HEK293 (cell line): ENCODE measurements around the gene TBC1D17.

Source experiments
- ELK4 ChIP-seq: IDR thresholded peaks from 2 replicates; pipeline ENCODE4 v1.6.1; 2011; ENCODE audit warnings: mild to moderate bottlenecking, low read depth, low read length, borderline replicate concordance
- HOXC10 ChIP-seq: sonication (generic); formaldehyde crosslinking; IDR thresholded peaks from 2 replicates; pipeline ENCODE4 v1.8.1; 2023; ENCODE audit warnings: mild to moderate bottlenecking, missing genetic modification reagents
- INSM2 ChIP-seq: fragments of 450-650 bp; formaldehyde crosslinking; IDR thresholded peaks from 2 replicates; pipeline ENCODE4 v1.5.1; 2016; ENCODE audit warnings: missing biosample characterization, missing genetic modification characterization
- PATZ1 ChIP-seq: fragments of 450-650 bp; formaldehyde crosslinking; IDR thresholded peaks from 2 replicates; pipeline ENCODE4 v1.5.1; 2016; ENCODE audit warnings: missing biosample characterization, missing genetic modification characterization
- PBX3 ChIP-seq: sonication (generic); formaldehyde crosslinking; IDR thresholded peaks from 2 replicates; pipeline ENCODE4 v1.8.1; 2022; ENCODE audit warnings: mild to moderate bottlenecking, moderate library complexity, missing genetic modification reagents
- PRDM10 ChIP-seq: fragments of 450-650 bp; formaldehyde crosslinking; IDR thresholded peaks from 2 replicates; pipeline ENCODE4 v1.5.1; 2016; ENCODE audit warnings: missing biosample characterization, missing genetic modification characterization
- REPIN1 ChIP-seq: fragments of 450-650 bp; formaldehyde crosslinking; IDR thresholded peaks from 2 replicates; pipeline ENCODE4 v1.5.1; 2017; ENCODE audit warnings: missing biosample characterization, missing genetic modification characterization, low read depth
- TSHZ1 ChIP-seq: fragments of 450-650 bp; formaldehyde crosslinking; IDR thresholded peaks from 2 replicates; pipeline ENCODE4 v1.5.1; 2016; ENCODE audit warnings: missing biosample characterization, missing genetic modification characterization, borderline replicate concordance
- ZBTB26 ChIP-seq: fragments of 450-650 bp; formaldehyde crosslinking; optimal IDR thresholded peaks from 2 replicates; pipeline ENCODE3; 2016; ENCODE audit warnings: missing biosample characterization, mild to moderate bottlenecking, missing genetic modification characterization
- ZNF211 ChIP-seq: fragments of 450-650 bp; formaldehyde crosslinking; IDR thresholded peaks from 2 replicates; pipeline ENCODE4 v1.5.1; 2016; ENCODE audit warnings: low read depth, missing biosample characterization, missing genetic modification characterization
- ZNF266 ChIP-seq: fragments of 450-650 bp; formaldehyde crosslinking; IDR thresholded peaks from 2 replicates; pipeline ENCODE4 v1.5.1; 2016; ENCODE audit warnings: missing biosample characterization, missing genetic modification characterization, low read depth
- ZNF398 ChIP-seq: fragments of 450-650 bp; formaldehyde crosslinking; IDR thresholded peaks from 2 replicates; pipeline ENCODE4 v1.5.1; 2017; ENCODE audit warnings: missing biosample characterization, missing genetic modification characterization
- ZNF585B ChIP-seq: fragments of 450-650 bp; formaldehyde crosslinking; IDR thresholded peaks from 2 replicates; pipeline ENCODE4 v1.5.1; 2016; ENCODE audit warnings: missing biosample characterization, missing genetic modification characterization
- ZNF596 ChIP-seq: fragments of 450-650 bp; IDR thresholded peaks from 2 replicates; pipeline ENCODE4 v1.5.0; 2018; ENCODE audit warnings: missing biosample characterization, mild to moderate bottlenecking, missing genetic modification characterization, moderate library complexity
- ZNF654 ChIP-seq: fragments of 450-650 bp; formaldehyde crosslinking; IDR thresholded peaks from 2 replicates; pipeline ENCODE4 v1.5.1; 2016; ENCODE audit warnings: low read depth, missing biosample characterization, missing genetic modification characterization
- ZNF670 ChIP-seq: fragments of 450-650 bp; formaldehyde crosslinking; IDR thresholded peaks from 2 replicates; pipeline ENCODE4 v1.5.1; 2016; ENCODE audit warnings: missing biosample characterization, missing genetic modification characterization, low read depth
- ZNF785 ChIP-seq: fragments of 450-650 bp; formaldehyde crosslinking; IDR thresholded peaks from 2 replicates; pipeline ENCODE4 v1.5.1; 2016; ENCODE audit warnings: missing biosample characterization, missing genetic modification characterization
- ZNF791 ChIP-seq: fragments of 450-650 bp; formaldehyde crosslinking; IDR thresholded peaks from 2 replicates; pipeline ENCODE4 v1.5.1; 2016; ENCODE audit warnings: missing biosample characterization, missing genetic modification characterization
- ZNF830 ChIP-seq: fragments of 450-650 bp; IDR thresholded peaks from 2 replicates; pipeline ENCODE4 v1.5.0; 2018; ENCODE audit warnings: missing biosample characterization, missing genetic modification characterization, low read depth, mild to moderate bottlenecking, moderate library complexity
- ZNF837 ChIP-seq: fragments of 450-650 bp; formaldehyde crosslinking; IDR thresholded peaks from 2 replicates; pipeline ENCODE4 v1.5.1; 2016; ENCODE audit warnings: missing biosample characterization, missing genetic modification characterization
- ZXDB ChIP-seq: fragments of 450-650 bp; formaldehyde crosslinking; IDR thresholded peaks from 2 replicates; pipeline ENCODE4 v1.5.1; 2016; ENCODE audit warnings: missing biosample characterization, missing genetic modification characterization

TBC1D17 gene

GRCh38 chr19:49877020-49877878 lies at the start of gene TBC1D17, which contains the start of gene AKT1S1 (continued):
- TF ChIP-seq ZNF830 (tag by site-specific recombination) (no peak), INSM2 (tag by site-specific recombination) (0 out of 2 replicates have a peak, but pooled peaks have one; percentile 23), TSHZ1 (tag by site-specific recombination) (no peak), PATZ1 (tag by site-specific recombination) (0 out of 2 replicates have a peak, but pooled peaks have one; percentile 9), ZNF791 (tag by site-specific recombination) (no peak), HOXC10 (CRISPR knock-in tag) (no peak), REPIN1 (tag by site-specific recombination) (no peak), PBX3 (CRISPR knock-in tag) (peak; percentile 66), ZNF837 (tag by site-specific recombination) (no peak), ZNF785 (tag by site-specific recombination) (no peak), PRDM10 (tag by site-specific recombination) (peak; percentile 99), ZNF398 (tag by site-specific recombination) (no peak), ZNF266 (no peak), ZNF596 (tag by site-specific recombination) (no peak), ELK4 (peak; percentile 50; the same call in 1 of the 2 replicates), ZNF585B (tag by site-specific recombination) (no peak), ZBTB26 (no peak), ZNF654 (no peak), ZXDB (peak; percentile 86), ZNF211 (tag by site-specific recombination) (no peak), ZNF670 (tag by site-specific recombination) (no peak)
